Sciatic nerve (tissue), 2 donors: ENCODE measurements around the gene LSM10. TPM values are rescaled to one million over a fixed set of nuclear protein-coding genes. Genes with fewer than 3 reads are reported as not detected.

Experiments used
- ATAC-seq: fragments of 200-7000 bp; cut with Tn5 transposase; one replicate; pipeline ENCODE4 v1.9.1; 2020; ENCODE audit warnings: mild to moderate bottlenecking, moderate library complexity
- DNase-seq: peaks from one replicate; pipeline ENCODE4 v3.0.0-alpha.2; 2020; ENCODE audit warnings: low spot score
- intact Hi-C: fragments of 100-400 bp; cut with DNase I; formaldehyde crosslinking; loops from one replicate; pipeline ENCODE4 v1.14.2; 2022
- total RNA-seq: library from RNA; stranded (reverse); fragmentation: NEBNext Ultra II Directional; extraction: Animal tissue kit (Norgen Biotek cat#: 25700); gene quantifications from one replicate; pipeline ENCODE4 v1.2.1, GENCODE V29; 2021
- donor health status: DM: no; HTN: no; CAD: no.
- donor health status: DM: no; HTN: no; CAD: no.

Gene LSM10
- total RNA-seq, 1 donor from 2014 or later: 27.7 TPM

DNA sequence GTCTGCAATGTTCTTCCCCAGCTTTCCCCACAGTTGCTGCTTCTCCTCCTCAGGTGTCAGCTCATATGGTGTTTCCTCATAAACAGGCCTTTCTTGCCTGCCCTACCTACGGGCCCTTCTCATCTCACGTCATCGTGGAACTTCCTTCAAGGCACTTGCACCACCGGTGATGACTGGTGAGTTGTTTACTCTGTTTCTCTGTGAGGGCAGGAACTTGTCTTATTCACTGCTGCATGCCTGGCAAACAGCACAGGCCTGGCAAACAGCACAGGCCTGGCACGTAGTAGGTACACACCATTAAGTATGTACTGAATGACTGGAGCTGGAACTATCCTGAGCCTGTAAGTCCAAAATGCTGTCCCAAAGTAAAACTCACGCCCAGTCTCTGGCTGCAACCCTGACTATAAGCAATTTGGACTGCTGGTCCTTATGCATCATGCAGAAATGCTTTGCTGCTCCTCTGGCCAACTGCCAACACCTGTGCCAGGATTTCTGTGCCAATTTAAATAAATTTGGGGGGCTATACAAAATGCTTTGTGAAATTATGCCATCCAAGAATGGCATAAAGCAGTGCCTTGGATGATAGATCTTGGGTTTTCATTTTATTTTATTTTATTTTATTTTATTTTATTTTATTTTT, 37.7 kb downstream of the LSM10 start:
- DNase-seq (no peak), ATAC-seq (no peak)
- intact Hi-C loops: no loop called here

DNA sequence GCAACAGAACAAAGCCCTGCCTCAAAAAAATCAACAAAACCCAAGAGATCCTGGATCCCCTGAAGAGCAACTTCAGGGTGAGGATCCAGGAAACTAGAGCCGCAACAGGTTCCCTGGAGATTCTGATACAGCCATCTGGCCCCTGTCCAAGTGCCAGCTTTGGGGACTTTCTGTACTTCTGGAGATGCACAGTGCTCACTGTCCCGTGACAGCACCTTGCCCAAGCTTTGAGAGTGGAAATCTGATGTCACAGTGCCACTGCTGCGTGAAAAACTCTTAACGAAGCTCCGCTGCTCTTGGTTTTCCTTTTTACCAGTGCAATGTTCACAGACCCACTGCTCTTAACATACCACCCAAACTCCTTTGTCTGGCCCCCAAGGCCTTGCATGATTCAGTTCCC, 38.3 kb downstream of the LSM10 start:
- intact Hi-C loops: no loop called here
- ATAC-seq: no peak
- DNase-seq: no peak

DNA sequence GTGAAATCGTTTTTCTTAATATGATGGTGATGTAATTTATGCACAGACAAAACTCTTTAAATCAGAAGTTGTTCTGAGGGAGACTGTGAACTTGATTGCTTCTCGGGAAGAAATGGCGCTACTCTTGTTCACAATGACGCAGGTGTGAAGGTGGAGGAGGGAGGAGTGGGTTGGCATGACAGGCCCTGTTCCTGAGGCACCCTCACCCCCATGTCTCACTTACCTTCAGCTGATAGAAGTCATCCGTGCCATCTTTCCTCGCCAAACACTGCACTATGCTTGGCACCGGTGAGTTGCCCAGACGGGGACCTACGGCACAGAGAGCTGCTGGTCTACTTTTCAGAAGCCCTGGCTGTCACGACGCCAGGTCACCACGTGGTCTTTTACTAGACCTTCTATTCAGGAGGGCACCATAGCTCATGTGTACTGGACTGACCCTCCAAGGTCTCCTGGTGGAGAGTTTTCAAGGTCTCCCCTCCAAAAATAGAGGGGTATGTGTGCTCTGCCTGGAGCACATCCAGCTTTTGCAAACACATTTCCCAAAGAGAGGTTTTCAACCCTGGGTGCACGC, 39.1 kb downstream of the LSM10 start:
- ATAC-seq: no peak
- DNase-seq: no peak
- intact Hi-C loops: no loop called here

DNA sequence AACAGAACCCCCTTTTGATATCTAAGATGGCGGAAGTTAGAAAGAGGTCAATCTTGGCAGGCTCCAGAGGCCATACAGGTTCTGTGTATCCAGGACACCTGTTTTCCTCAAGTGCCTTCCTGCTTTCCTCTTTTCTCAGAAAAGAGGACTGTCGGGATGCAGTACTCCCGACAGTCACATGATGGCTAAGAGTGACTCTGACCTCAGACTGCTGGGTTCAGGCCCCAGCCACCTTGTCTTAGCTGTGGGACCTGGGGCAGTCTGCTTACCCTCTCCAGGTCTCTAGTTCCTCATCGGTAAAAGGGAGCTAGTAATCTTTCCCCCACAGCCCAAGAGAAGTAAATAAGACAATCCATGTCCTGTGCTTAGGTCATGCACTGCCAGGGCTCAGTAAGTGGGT, 41.9 kb downstream of the LSM10 start:
- no peak for DNase-seq
- intact Hi-C loops: no loop called here

DNA sequence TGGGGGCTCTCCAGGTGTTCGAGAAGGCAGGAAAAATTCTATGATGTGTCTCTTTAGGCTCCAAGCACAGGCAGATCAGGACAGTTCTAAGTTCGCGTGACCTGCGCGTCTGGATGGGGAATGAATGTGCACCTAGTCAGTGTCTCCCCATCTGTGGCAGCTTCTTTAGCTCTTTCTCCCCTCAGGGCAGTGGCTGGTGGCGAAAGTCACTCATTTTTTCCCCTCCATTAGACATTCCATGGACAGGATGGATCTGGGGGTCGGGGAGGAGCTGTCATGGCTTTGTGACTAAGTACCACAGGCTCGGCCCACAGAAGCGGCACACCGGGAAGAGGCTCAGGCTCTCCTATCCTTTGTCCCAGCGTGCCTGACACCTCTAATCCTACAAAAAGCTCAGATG, 43.2 kb downstream of the LSM10 start:
- ATAC-seq: no peak
- intact Hi-C loops: no loop called here
- DNase-seq: no peak

More for the DNA sequence above, 41.9 kb downstream of the LSM10 start:
- no peak for ATAC-seq

DNA sequence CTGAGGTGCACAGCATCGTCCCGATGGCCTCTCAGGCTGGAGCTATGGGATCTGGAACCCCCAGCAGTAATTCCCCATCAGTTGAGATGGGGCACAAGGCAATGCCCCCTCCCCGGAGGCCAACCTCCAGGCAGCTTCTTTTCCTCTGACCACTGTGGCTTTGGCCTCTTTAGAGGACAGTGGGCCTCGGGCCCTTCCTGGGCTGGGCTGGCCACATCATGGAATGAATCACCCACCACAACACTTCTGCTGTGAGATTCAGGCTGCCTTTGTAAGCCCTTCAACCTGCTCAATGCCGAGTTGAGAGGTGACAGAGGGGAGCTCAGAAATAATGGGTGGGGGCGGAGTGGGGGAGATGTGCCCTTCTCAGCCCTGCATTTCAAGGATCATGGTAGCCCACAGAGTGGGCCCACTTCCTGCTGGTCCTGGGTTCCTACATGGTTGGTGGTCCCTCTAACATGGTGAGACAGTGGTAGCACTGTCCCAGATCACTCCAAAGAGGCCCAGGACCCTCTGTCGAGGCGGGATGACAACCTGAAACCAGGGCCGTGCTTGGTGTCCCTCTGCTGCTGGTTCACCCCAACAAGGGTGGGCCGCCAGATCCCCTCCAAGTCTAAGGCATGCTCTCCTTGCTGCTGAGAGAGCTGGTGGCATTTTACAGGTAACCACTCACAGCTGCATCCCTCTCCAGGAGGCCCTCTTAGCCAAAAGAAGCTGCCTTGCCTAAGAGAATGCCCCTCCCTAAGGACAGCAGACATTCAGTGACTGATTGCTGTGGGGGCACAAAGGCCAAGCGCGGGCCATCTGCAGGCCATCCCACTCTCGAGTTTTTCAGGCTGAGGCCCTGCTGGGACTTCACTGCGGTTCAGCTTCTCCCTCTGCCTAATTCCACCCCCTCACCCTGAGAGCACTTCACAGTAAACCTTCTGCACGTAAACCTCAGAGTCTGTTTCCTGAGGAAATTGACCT, 44.5 kb downstream of the LSM10 start:
- no peak for DNase-seq
- intact Hi-C loops: no loop called here
- ATAC-seq: no peak

DNA sequence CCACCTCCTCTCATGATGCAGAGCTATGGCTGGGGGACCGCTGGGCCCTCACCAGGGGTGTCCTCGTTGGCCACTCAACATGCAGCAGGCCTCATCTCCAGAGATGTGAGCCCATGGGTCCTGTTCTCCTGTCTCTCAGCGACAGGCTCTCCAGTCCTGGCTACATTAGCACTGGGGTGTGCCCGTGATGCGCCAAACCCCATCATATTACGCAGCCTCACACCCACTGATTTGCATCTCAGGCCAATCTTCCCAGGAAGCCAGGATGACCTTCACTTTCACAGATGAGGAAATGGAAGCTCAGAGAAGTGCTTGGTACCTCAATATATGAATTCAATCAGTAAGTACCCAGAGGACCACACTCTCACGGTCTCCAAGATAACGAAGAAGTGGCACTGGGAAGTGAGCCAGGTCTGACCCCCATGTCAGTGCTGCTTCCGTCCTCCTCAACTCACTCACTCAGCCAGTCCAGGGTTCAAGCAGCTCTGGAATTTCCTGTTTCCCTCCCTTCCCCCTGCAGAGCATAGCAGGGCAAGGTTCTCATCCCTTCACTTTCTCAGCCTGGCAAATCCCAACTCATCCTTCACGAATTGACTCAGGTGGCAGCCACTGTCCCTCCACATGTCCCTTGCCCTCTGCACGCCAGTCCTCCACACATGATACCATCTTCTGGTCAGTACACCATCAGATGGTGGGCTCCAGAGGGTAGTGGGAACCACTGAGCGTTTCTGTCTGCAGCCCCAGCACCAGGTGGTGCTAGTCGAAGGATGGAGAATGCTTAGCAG, 45.4 kb downstream of the LSM10 start:
- no peak for DNase-seq
- no peak for ATAC-seq
- intact Hi-C loops: no loop called here

DNA sequence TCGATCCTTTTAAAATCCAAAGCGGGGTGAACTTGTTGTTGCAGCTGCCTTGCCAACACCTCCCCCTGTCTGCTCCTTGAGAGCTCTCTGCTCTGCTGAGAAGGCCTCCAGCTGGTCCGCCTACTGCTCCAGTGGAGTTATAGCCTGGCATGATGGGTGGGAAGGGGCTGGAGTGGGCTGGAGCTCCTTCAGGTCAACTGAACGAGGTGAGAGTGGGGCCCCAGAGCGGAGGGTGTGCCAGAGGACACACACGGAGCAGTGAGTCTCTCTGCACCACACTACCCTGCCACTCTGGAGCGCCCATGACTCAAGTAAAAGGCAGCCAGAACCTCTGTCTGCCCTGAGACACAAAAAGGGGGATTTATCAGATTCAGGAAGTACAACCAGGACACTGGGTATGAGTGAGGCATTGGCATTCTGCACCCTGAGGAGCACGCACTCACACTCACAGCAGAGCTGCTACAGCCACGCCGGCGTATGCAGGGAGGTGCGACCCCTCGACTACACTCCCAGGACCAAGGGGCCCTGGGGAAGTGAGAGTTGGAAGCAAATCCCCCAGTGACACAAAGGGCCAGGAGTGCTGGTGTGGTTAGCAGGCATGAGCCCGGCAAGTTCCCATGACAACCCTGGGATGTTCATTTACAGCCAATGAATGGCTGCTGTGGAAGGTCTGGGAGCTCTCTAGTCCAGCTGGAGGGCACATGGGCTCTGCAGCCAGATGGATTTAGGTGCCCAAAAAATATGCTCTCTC, 46.3 kb downstream of the LSM10 start:
- intact Hi-C loops: no loop called here
- ATAC-seq (peak; percentile 18), DNase-seq (no peak)

DNA sequence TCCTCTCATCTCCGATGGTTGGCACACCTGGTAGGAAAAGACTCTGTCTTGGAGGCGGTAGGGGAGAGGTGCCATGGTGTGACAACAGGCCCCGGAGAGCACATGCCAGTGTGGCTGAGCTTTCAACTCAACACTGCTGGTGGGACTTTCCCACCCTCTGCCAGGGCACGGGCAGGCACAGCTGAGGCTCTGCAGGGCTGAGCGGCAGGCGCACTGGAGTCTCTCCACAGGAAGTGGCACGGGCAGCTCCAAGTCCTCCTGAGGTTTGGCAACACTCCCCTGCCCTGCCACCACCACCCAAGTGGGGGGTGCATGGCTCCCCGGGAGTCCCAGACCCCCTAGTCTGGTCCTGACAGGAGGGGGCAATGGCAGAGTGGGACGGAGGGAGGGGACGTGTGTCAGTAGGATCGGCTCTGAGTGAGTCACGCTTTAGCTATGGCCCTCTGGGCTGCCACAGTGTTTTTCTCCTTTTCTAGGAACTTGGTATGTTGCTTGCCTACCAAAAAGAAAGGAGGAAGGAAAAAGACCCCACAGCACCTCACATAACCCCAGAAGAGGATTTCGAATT, 47.0 kb downstream of the LSM10 start:
- intact Hi-C loops: no loop called here
- no peak for DNase-seq
- ATAC-seq: peak; percentile 63

DNA sequence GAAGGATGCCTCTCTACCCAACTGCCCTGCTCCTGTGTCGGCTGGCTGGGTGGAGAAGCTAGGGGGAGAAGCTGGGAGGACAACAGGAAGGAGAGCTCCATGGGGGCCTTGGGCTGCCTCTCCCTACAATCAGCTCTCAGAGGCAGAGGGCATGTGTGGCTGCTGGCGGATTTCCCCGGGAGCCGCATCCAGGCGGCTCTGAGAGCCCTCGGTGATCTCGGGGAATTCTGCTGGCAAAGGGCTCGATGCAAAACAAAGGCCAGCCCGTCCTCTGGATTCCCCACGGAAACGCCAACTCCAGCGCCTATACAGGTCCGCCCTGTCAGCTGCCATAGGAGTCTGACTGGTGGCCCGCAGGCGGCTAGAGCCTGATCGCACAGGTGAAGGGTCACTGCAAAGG, 47.9 kb downstream of the LSM10 start:
- intact Hi-C loops: no loop called here
- DNase-seq (no peak), ATAC-seq (peak; percentile 39)

DNA sequence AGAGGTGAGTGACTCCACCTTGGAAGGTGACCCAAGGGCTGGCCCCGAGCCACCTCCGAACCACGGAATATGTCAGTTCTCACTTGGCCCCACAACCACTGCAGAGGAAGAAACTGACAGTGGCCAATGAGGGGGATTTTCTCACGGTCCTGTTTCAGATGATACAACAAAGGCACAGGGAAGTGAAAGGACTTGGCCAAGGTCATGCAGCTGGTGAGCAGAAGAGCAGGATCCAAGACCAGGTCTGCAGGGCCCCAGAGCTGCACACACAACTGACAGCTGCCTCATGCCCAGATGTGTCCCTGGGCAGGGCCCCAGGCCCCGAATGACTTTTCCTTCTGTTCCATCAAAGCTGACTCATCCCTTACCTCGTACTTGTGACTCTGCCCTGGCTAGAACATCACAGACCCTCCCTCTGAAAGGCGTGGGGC, 48.5 kb downstream of the LSM10 start:
- intact Hi-C loops: no loop called here
- no peak for ATAC-seq

DNA sequence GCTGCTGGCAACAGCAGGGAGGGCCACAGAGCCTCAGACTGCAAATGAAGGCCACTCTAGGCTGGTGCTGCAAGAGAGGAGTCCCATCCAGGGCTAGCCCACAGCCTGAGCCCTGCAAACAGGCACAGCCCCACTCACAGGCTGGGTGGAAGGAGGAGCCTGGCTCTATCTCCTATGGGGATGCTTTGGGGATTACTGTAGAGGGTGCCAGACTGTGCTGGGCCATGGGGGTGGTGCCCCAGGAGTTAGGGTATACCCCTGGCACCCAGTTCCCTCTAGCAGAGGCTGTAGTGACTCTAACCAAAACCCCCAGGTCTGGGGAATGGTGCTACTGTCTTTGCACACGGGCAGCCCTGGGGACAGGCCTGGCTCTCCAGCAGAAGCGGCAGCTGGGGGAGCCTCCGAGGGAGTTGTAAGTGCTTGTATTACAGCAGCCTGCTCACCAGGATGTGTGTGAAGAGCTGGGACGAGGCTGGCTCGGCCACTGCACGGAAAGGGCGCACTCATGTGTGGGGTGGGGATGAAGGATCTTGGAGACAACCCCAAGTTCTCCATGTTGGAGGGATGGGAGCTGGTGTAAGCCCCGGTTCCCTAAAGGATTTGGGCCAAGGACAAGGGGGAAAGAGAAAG, 50.9 kb downstream of the LSM10 start:
- intact Hi-C loops: no loop called here
- ATAC-seq: no peak

More for the DNA sequence above, 48.5 kb downstream of the LSM10 start:
- no peak for DNase-seq

DNA sequence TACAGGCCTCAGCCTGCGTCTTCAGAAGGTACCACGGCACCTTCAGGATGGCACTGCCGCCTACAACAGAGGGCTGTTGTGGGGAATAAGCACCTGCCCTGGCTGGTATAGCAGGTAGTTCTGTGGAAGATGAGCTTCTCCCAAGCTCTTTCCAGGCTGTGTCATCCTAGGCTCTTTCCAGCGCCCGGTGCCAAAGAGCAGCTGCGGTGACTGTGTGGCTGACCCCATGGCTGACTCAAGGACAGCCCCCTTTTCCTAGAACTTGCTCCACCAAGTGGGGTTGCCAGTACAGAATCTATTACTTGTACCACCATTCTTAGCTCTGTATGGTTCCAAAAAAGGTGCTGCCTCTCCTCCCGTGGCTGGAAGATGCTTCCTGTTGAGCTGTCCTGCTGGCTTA, 52.4 kb downstream of the LSM10 start:
- intact Hi-C loops: no loop called here
- no peak for DNase-seq

More for the DNA sequence above, 50.9 kb downstream of the LSM10 start:
- DNase-seq: no peak

DNA sequence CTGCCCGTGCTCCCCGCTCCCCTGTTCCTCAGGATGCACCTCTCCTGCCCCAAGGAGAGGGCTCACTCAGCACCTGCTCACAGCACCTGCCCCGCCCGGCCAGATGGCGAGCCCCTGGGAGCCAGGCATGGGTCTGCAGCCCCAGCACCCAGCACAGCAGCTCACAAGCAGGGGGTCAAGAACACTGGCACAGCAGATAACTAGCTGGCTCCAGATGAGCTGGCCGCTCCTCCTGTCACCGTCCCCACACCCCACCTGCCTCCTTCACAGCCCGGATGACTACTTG, 53.4 kb downstream of the LSM10 start:
- DNase-seq (no peak), ATAC-seq (no peak)
- intact Hi-C loops: loop anchor here (5.0 kb wide), 1 partner anchor 78 kb away; no protein-coding TSS in a partner anchor

More for the DNA sequence above, 52.4 kb downstream of the LSM10 start:
- ATAC-seq: no peak

DNA sequence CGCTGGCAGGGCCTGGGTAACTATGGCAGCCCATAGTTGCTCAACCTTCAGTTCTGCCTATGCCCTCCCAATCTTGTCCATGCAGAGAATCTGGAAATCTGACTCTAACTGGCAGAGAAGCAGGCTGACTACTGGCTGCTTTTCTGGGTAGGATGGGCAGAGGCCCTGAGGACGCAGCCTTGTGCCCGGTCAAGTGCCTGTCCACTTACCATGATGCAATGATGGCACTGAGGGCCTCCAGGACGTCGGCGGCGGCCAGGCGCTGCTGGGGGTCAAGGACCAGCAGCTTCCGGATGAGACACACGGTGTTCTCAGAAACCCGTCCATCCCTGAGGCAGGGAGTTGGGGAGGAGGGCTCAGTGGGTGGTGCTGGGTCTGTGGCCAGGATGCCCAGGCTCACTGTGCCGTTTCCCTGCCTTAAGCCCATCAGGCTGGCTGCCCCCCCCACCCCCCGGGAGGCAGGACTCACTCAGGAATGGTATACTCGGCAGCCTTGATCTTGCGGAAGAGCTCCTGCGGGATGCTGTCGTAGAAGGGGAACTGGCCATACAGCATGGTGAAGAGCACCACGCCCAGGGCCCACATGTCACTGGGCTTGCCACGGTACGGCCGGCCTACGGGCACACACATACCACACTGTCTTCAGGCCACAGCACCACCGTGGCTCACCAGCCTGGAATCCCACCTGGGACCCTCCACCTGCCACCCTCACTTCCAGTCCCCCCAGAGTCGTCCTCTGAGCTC, 53.9 kb downstream of the LSM10 start:
- peak; percentile 11 for ATAC-seq
- intact Hi-C loops: loop anchor here (5.0 kb wide), 1 partner anchor 78 kb away; no protein-coding TSS in a partner anchor
- no peak for DNase-seq
